ENCODE data around the gene ERMARD.

DNA sequence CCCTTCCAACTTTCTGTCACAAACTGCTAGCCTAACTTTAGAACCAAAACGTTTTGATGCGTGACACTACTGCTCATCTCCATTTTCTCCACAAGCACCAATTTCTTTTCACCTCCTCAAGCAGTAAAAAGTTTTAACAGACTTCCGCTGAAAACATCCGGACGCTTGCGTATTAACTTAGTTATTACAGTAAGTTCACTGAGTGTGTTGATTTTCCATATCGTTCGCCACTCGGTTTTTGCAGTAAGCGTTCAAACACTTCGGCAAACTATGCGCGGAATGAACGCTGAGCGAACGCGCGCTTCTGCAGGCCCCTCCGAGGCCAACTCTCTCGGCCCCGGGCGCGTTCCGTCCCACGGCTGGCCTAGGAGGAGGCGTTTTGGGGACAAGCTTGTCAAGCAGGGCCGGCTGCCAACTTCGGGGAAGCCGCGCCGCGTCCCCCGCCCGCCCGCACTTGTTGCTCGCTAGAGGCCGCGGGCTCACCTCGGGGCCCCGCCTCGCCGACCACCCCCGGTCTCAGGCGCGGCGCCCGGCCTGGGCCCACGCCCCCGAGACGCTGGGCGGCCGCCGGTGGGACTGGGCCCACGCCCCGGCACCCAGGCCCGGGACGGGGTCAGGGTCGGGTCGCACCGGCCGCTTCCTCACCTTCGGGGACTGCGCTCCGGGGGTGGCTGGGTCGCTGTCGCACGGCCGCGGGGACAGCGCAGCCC lies 28.1 kb upstream of the ERMARD start:
- TF ChIP-seq POLR2AphosphoS5 (IDR thresholded peaks at IDR 0.05; ENCODE audit: low read depth, low read length) (no peak), TAF1 (IDR thresholded peaks at IDR 0.05; ENCODE audit: borderline replicate concordance, insufficient read depth, low read length) (no peak), FOXP2 (optimal IDR thresholded peaks at IDR 0.05; ENCODE audit: borderline replicate concordance, extremely low read depth, extremely low read length, insufficient read depth) (no peak), REST (IDR thresholded peaks at IDR 0.05; ENCODE audit: insufficient read depth in 1 of 2, low read depth in 2 of 2, low read length in 2 of 2) (no peak)

All from PFSK-1 (cell line).